ENCODE data around the gene SGO2.

Gene SGO2

DNA sequence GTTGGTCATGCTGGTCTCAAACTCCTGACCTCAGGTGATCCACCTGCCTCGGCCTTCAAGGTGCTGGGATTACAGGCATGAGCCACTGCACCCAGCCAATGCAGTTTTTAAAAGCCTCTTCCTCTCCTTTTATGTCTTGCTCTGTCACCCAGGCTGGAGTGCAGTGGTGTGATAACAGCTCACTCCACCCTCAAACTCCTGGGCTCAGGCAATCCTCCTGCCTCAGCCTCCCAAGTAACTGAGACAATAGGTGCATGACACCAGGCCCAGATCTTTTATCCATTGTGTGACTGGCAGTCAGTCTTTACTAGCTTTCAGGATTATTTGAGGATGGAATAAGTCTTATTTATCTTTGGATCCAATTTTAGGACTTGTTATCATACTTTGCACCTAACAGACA, 29.3 kb upstream of the SGO2 start:
- no peak overlapping the region for H3K4me3 ChIP-seq (ENCODE audit: control insufficient read depth, low read depth, low read length)
- TF ChIP-seq, protein P1, sequence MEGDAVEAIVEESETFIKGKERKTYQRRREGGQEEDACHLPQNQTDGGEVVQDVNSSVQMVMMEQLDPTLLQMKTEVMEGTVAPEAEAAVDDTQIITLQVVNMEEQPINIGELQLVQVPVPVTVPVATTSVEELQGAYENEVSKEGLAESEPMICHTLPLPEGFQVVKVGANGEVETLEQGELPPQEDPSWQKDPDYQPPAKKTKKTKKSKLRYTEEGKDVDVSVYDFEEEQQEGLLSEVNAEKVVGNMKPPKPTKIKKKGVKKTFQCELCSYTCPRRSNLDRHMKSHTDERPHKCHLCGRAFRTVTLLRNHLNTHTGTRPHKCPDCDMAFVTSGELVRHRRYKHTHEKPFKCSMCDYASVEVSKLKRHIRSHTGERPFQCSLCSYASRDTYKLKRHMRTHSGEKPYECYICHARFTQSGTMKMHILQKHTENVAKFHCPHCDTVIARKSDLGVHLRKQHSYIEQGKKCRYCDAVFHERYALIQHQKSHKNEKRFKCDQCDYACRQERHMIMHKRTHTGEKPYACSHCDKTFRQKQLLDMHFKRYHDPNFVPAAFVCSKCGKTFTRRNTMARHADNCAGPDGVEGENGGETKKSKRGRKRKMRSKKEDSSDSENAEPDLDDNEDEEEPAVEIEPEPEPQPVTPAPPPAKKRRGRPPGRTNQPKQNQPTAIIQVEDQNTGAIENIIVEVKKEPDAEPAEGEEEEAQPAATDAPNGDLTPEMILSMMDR (conservative IDR thresholded peaks at IDR 0.05; ENCODE audit: control insufficient read depth, insufficient read depth, low read depth, low read length), result no peak
- DNase-seq (ENCODE audit: low read depth), result no peak

DNA sequence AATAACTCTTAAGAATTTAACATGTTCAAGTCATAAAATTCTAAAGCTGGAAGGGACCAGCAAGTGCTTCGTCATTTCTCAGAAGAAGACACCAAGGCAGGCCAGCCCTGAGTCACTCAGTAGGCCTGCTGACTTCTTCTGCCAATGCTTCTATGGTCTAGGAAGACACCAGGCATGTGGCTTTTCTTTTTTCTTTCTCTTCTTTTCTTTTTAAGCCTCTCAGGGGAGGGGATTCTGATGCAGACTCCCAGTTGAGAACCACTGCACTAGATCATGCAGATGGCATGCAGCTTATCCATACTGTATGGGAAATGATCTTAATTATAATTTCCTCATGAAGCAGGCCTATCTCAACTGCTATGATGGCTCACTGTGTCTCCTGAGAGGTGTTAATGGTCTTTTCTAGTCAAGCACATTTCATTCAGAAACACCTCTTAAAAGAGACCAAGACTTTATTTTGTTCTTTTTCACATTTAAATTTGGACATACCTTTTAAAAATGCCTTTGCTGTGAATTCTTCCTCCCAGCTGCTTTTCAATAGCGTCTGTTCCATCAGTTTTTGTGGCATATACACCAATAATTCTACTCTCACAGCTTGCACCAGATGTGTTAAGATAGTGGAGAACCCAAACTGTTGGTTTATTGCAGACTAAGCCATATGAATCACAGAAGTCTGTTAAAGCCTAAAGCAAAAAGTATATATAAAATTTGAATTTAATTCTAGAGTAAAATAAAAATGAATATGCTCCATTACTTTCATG, 27.4 kb upstream of the SGO2 start:
- TF ChIP-seq, protein P1 (conservative IDR thresholded peaks at IDR 0.05; ENCODE audit: control insufficient read depth, insufficient read depth, low read depth, low read length), result no peak
- no peak for DNase-seq (ENCODE audit: low read depth)
- H3K4me3 ChIP-seq (ENCODE audit: control insufficient read depth, low read depth, low read length), result no peak overlapping the region

DNA sequence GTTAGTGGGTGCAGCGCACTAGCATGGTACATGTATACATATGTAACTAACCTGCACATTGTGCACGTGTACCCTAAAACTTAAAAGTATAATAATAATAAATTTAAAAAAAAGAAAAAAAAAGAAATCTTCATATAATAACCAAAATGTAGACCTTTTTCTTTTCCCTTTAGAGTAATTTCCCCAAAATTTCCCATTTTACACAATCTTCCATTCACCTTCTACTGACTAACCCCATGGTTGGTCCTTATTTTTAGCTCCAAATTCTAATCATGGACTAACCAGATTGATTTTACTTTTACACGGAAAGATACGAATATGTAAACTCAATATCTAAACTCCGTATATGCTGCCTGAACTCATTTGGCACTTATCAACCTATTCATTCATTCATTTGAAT, 23.8 kb upstream of the SGO2 start:
- no peak overlapping the region for H3K4me3 ChIP-seq (ENCODE audit: control insufficient read depth, low read depth, low read length)
- TF ChIP-seq, protein P1 (conservative IDR thresholded peaks at IDR 0.05; ENCODE audit: control insufficient read depth, insufficient read depth, low read depth, low read length), result no peak
- DNase-seq (ENCODE audit: low read depth), result no peak

DNA sequence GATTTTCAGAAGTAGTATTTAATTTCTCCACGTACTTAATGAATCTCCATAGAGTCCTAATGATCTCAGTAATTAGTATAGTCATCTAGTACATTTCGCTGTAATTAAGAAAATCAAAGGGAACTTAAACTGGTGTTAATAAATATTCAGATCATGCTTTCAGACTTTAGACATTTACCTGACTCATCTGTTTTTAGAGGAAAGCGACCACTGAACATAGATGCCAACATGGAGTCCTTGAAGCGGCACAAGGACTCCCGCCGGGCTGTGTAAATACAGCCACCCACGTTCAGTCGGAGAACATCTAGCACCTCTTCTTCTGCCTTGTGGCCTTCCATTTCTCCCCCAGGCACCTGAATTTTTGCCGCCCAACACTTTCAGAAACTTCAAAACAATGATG, 19.3 kb upstream of the SGO2 start:
- no peak for DNase-seq (ENCODE audit: low read depth)
- no peak overlapping the region for H3K4me3 ChIP-seq (ENCODE audit: control insufficient read depth, low read depth, low read length)
- TF ChIP-seq, protein P1 (conservative IDR thresholded peaks at IDR 0.05; ENCODE audit: control insufficient read depth, insufficient read depth, low read depth, low read length), result no peak

DNA sequence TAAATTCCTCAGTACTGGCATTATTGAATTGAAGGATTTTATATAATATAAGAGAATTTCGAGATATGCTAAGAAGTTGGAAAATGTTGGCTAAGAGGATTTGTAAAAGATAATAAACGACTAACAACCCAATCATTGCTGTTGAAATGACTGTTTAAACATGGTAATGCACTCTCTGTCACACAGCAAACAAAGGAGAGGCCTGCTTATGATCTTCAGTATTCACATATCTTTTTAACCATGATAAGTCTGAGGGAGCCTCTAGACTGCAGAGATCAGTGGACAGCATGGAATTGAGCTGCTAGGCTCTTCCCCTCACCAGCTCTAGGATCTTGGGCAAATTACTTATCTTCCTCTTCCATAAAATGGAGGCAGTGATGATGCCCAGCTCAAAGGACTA, 18.8 kb upstream of the SGO2 start:
- H3K4me3 ChIP-seq (ENCODE audit: control insufficient read depth, low read depth, low read length), result no peak overlapping the region
- TF ChIP-seq, protein P1 (conservative IDR thresholded peaks at IDR 0.05; ENCODE audit: control insufficient read depth, insufficient read depth, low read depth, low read length), result no peak
- no peak for DNase-seq (ENCODE audit: low read depth)

DNA sequence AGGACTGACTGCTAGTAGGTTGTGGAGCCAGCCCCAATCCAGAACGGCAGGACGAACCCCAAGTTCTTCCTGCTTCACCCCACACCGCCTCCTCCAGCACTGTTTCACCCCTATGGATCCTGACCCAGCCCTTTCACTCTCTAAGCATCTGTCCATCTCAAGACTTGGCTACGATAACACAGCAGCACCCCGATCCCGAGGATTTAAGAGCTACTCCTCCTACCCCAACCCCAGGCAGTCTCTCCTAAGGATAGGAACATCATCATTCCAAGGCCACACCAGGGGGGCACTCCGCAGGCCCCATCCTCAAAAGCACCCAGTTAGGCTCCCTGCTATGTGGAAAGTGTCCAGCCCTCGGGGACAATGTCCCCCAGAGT, 16.8 kb upstream of the SGO2 start:
- peak overlapping the region; percentile 78 for H3K4me3 ChIP-seq (ENCODE audit: control insufficient read depth, low read depth, low read length)
- DNase-seq (ENCODE audit: low read depth), result peak; percentile 17
- TF ChIP-seq, protein P1 (conservative IDR thresholded peaks at IDR 0.05; ENCODE audit: control insufficient read depth, insufficient read depth, low read depth, low read length), result no peak
